AG04450 (cell line): Measurements from ENCODE around the gene CSNK2A3. TPM values are rescaled to one million over a fixed set of nuclear protein-coding genes. Genes with fewer than 3 reads are reported as not detected.

ENCODE experiments used
- CTCF ChIA-PET: fragments of 300-600, 350-600 bp; formaldehyde crosslinking; extraction: SDS; loops from one replicate; lab custom pipeline; 2022; ENCODE audit warnings: antibody characterized with exemption, inconsistent platforms; lab: Charles Lee
- POLR2A ChIA-PET: fragments of 350-600 bp; formaldehyde crosslinking; extraction: SDS; loops from one replicate; lab custom pipeline; 2021; ENCODE audit warnings: antibody characterized with exemption, inconsistent platforms; lab: Yijun Ruan, JAX
- DNase-seq: peaks from one replicate; pipeline ENCODE4 v3.0.0-alpha.2; 2011; ENCODE audit warnings: low read depth, low spot score
- H3K27ac ChIP-seq: one replicate; pipeline ENCODE4 v1.5.1; 2012; ENCODE audit warnings: low read depth, low read length, control low read depth
- H3K27me3 ChIP-seq: one replicate; pipeline ENCODE4 v1.6.0; 2012; ENCODE audit warnings: low read length; ENCODE audit not compliant: control insufficient read depth, insufficient read depth
- H3K4me3 ChIP-seq: 2 replicates; pipeline ENCODE4 v1.5.1; 2011; ENCODE audit warnings: mild to moderate bottlenecking, low read depth, low read length, control low read depth
- H3K9me3 ChIP-seq: 2 replicates; pipeline ENCODE4 v1.5.1; 2012; ENCODE audit warnings: low read length; ENCODE audit not compliant: control insufficient read depth, insufficient read depth
- polyA plus RNA-seq: library from polyadenylated mRNA; depleted of rRNA; stranded (reverse); fragments of >200 nt; gene quantifications from 2 replicates; pipeline ENCODE4 v1.2.3, GENCODE V29; 2011
- TF ChIP-seq, protein P1 (sequence below): IDR thresholded peaks from 2 replicates; pipeline ENCODE4 v1.5.1; 2011; ENCODE audit warnings: low read depth, low read length, control low read depth, inconsistent platforms

CSNK2A3 gene
- polyA plus RNA-seq, 1 experiment, result 5.2 TPM

GRCh38 chr11:11318961-11319360, 34.1 kb downstream of the CSNK2A3 start:
- POLR2A ChIA-PET, result no interaction called here
- TF ChIP-seq, protein P1, sequence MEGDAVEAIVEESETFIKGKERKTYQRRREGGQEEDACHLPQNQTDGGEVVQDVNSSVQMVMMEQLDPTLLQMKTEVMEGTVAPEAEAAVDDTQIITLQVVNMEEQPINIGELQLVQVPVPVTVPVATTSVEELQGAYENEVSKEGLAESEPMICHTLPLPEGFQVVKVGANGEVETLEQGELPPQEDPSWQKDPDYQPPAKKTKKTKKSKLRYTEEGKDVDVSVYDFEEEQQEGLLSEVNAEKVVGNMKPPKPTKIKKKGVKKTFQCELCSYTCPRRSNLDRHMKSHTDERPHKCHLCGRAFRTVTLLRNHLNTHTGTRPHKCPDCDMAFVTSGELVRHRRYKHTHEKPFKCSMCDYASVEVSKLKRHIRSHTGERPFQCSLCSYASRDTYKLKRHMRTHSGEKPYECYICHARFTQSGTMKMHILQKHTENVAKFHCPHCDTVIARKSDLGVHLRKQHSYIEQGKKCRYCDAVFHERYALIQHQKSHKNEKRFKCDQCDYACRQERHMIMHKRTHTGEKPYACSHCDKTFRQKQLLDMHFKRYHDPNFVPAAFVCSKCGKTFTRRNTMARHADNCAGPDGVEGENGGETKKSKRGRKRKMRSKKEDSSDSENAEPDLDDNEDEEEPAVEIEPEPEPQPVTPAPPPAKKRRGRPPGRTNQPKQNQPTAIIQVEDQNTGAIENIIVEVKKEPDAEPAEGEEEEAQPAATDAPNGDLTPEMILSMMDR, result no peak
- CTCF ChIA-PET, result no interaction called here

DNA sequence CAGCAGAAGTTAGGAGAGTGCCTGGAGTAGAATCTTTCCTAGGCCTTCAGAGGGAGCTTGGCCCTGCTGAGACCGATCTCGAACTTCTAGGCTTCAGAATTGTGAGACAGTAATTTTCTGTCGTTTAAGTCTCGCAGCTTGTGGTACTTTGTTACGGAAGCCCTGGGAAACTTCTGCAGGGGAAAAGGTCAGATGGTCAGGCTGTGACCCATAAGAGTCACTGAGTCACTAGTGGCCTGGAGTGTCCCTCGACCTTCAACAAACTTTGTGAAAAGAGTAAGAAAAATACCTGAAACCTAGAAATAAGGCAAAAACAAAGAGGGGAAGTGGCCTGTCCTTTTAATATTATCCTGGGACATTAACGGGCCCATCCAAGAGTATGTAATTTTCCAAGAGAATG, 34.6 kb downstream of the CSNK2A3 start:
- Histone ChIP-seq H3K9me3 (no peaks in the 10 kb centered on the region), H3K27ac (no peak overlapping the region), H3K27me3 (no peaks in the 10 kb centered on the region), H3K4me3 (no peak overlapping the region)
- no peak for DNase-seq
- CTCF ChIA-PET, result no interaction called here
- POLR2A ChIA-PET, result no interaction called here
- TF ChIP-seq, protein P1, result no peak

More at GRCh38 chr11:11318961-11319360, 34.1 kb downstream of the CSNK2A3 start:
- Histone ChIP-seq H3K27ac (no peak overlapping the region), H3K9me3 (no peaks in the 10 kb centered on the region), H3K4me3 (no peak overlapping the region), H3K27me3 (no peaks in the 10 kb centered on the region)
- no peak for DNase-seq

DNA sequence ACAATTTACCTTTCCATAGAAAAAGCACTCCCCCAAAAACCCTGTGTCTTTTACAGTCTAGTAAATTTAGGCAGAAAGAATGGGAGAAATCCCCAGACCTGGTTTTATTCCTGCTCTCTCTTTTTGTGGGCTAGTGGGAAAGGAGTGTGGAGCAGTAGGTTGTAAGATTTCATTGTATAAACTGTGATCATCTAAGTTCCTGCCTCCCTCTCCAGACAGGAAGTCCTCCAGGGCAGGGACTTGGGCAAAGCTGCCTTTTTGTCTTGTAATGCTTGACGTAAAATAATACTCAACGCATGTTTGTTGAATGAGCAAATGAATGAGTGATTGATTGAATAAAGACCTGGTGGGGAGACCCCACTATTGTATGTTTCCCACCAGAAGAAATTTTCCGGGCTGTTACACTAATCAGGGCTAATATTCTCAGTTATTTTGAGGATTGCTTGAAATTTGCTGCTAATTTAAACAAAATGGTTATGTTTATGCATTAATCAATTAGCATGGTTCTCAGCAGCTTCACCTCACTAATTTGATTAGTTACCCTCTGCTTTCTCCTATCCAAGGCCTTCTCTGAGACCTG, 36.3 kb downstream of the CSNK2A3 start:
- no peak overlapping the region for H3K27ac ChIP-seq
- H3K4me3 ChIP-seq, result no peak overlapping the region
- POLR2A ChIA-PET, result no interaction called here
- DNase-seq, result no peak
- TF ChIP-seq, protein P1, result no peak
- no peaks in the 10 kb centered on the region for H3K27me3 ChIP-seq
- H3K9me3 ChIP-seq, result no peaks in the 10 kb centered on the region
- CTCF ChIA-PET, result no interaction called here

DNA sequence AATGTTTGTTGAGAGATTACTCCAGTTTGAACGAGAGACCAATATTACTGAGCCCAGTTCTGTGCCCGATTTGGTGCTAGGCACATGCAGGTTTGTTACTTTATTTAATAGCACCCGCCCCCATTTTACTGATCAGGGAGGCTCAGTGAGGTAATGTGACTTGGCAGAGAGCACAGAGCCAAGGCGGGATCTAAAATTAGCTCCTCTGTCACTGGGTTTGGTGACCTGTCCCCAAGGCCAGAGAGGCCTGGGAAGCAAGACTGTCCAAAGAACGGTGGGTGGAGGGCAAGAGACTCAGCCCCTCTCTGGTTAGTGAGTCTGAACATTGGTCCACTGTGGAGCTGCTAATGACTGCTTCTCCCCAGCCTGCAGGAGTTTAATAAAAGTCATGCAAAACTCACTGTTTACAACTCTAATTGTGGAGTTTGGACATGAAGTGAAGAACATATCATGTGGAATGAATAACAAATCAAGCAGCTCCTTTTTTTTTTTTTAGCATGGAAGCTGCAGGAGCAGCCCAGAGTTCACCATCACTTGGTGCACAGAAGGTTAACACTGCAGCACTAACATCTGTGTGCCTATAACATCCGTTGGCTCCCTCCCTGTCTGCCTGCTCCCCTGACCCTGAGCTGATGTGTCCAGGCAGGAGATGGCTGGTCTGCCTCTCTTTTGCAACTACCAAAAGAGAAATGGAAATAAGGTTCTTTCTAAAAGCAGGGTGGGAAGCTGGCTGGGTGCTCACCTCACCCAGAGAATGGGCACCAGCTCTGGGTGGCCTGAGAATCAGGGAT, 39.0 kb downstream of the CSNK2A3 start:
- ChIA-PET POLR2A (no interaction called here), CTCF (no interaction called here)
- TF ChIP-seq, protein P1, result no peak
- Histone ChIP-seq H3K9me3 (no peaks in the 10 kb centered on the region), H3K4me3 (no peak overlapping the region), H3K27ac (no peak overlapping the region), H3K27me3 (no peaks in the 10 kb centered on the region)
- DNase-seq, result no peak

- Histone ChIP-seq H3K27me3 (no peaks in the 10 kb centered on the region), H3K9me3 (no peaks in the 10 kb centered on the region), H3K27ac (no peak overlapping the region), H3K4me3 (no peak overlapping the region)
- TF ChIP-seq, protein P1, result no peak
- POLR2A ChIA-PET, result no interaction called here
- CTCF ChIA-PET, result no interaction called here
- DNase-seq, result no peak
These were observed 39.6 kb downstream of the CSNK2A3 start for GRCh38 chr11:11313426-11313825.
